IMR-90 (cell line): Measurements from ENCODE around the gene SF3B2.

ENCODE experiments used
- BHLHE40 ChIP-seq: fragments of 150-350 bp; IDR thresholded peaks from 2 replicates; pipeline ENCODE4 v1.6.1; 2016; ENCODE audit warnings: mild to moderate bottlenecking, low read depth, low read length
- CTCF ChIP-seq: conservative IDR thresholded peaks from 2 replicates; pipeline ENCODE4 v1.5.1; 2012; ENCODE audit warnings: mild to moderate bottlenecking, low read depth, low read length, improper control_type of control experiment
- MAFK ChIP-seq: IDR thresholded peaks from 2 replicates; pipeline ENCODE4 v1.6.1; 2012; ENCODE audit warnings: low read depth, low read length, improper control_type of control experiment
- MAZ ChIP-seq: IDR thresholded peaks from 2 replicates; pipeline ENCODE4 v1.6.1; 2012; ENCODE audit warnings: low read depth, mild to moderate bottlenecking, low read length, improper control_type of control experiment, moderate library complexity, borderline replicate concordance
- NFE2L2 ChIP-seq: fragments of 150-350 bp; IDR thresholded peaks from 2 replicates; pipeline ENCODE4 v1.6.1; 2016; ENCODE audit warnings: low read depth, mild to moderate bottlenecking, low read length
- POLR2A ChIP-seq: IDR thresholded peaks from 2 replicates; pipeline ENCODE4 v1.6.1; 2012; ENCODE audit warnings: mild to moderate bottlenecking, low read depth, low read length
- RAD21 ChIP-seq: IDR thresholded peaks from 2 replicates; pipeline ENCODE4 v1.6.1; 2012; ENCODE audit warnings: low read length, improper control_type of control experiment
- SMC3 ChIP-seq: fragments of 150-350 bp; IDR thresholded peaks from 2 replicates; pipeline ENCODE4 v1.6.1; 2016; ENCODE audit warnings: low read depth, mild to moderate bottlenecking, antibody characterized with exemption, low read length, moderate library complexity

- TF ChIP-seq CTCF (no peak), BHLHE40 (no peak), POLR2A (no peak), MAFK (no peak), SMC3 (no peak), MAZ (no peak), RAD21 (no peak), NFE2L2 (no peak)
Measured at GRCh38 chr11:66116576-66117361, 64.6 kb downstream of the SF3B2 start.
